Testis (tissue), 3 donors: ENCODE results near the gene METAP1D. TPM values are rescaled to one million over a fixed set of nuclear protein-coding genes. Genes with fewer than 3 reads are reported as not detected.

Source experiments
- DNase-seq: peaks from one replicate; pipeline ENCODE4 v3.0.0-alpha.2; 2019
- H3K27ac ChIP-seq, 2 donors: fragments of 200-600 bp; sonication (generic); one replicate each; pipeline ENCODE4 v1.5.1; 2019
- H3K27me3 ChIP-seq: fragments of 200-600 bp; sonication (generic); one replicate; pipeline ENCODE4 v1.5.1; 2019
- H3K36me3 ChIP-seq: fragments of 200-600 bp; sonication (generic); one replicate; pipeline ENCODE4 v1.5.1; 2017; ENCODE audit warnings: low read depth; ENCODE audit errors: missing control alignments
- H3K4me1 ChIP-seq: fragments of 200-600 bp; sonication (generic); one replicate; pipeline ENCODE4 v1.5.1; 2019
- H3K4me3 ChIP-seq, 2 donors: fragments of 200-600 bp; sonication (generic); one replicate each; pipeline ENCODE4 v1.5.1; 2017 to 2019
- H3K9me3 ChIP-seq: fragments of 200-600 bp; sonication (generic); one replicate; pipeline ENCODE4 v1.5.1; 2017
- POLR2A ChIP-seq: fragments of 450-650 bp; IDR thresholded peaks from one replicate; pipeline ENCODE4 v1.6.1; 2017; ENCODE audit warnings: antibody characterized with exemption, mild to moderate bottlenecking, moderate library complexity
- WGBS, 2 donors: methylation state at CpG; one replicate each; pipeline ENCODE4 v1.1.5; 2018; 5-methylcytosine and 5-hydroxymethylcytosine counted together
- intact Hi-C: fragments of 100-400 bp; cut with DNase I; formaldehyde crosslinking; loops from one replicate; pipeline ENCODE4 v1.15.1; 2023; ENCODE audit warnings: low total_unique reads
- polyA plus RNA-seq: library from polyadenylated mRNA; stranded (reverse); fragments of 350-450 nt; fragmentation: Illumina TruSeq; extraction: RNeasy Lipid Tissue Mini Kit (QIAGEN cat#74804); gene quantifications from one replicate; pipeline ENCODE4 v1.2.3, GENCODE V29; 2014; ENCODE audit warnings: low read depth, low replicate concordance; ENCODE audit not compliant: insufficient read depth
- total RNA-seq, 2 donors: library from RNA; depleted of rRNA; stranded (reverse); fragments of >200 nt; gene quantifications; one replicate each; pipeline ENCODE4 v1.2.3, GENCODE V29; 2016
- TF ChIP-seq, protein P1 (sequence below), 3 experiments: fragments of 450-650 bp in 2 of 3; fragments of 200-600 bp in 1 of 3; sonication (generic) in 1 of 3; IDR thresholded peaks; one replicate each; pipeline ENCODE4 v1.5.1; 2016 to 2019; ENCODE audit warnings: antibody characterized with exemption in 3 of 3, mild to moderate bottlenecking in 2 of 3, moderate library complexity in 1 of 3

The METAP1D gene
- total and polyA plus RNA-seq, 3 donors from 2014 or later: 4.5 to 15.3 (median 13.6) TPM

DNA sequence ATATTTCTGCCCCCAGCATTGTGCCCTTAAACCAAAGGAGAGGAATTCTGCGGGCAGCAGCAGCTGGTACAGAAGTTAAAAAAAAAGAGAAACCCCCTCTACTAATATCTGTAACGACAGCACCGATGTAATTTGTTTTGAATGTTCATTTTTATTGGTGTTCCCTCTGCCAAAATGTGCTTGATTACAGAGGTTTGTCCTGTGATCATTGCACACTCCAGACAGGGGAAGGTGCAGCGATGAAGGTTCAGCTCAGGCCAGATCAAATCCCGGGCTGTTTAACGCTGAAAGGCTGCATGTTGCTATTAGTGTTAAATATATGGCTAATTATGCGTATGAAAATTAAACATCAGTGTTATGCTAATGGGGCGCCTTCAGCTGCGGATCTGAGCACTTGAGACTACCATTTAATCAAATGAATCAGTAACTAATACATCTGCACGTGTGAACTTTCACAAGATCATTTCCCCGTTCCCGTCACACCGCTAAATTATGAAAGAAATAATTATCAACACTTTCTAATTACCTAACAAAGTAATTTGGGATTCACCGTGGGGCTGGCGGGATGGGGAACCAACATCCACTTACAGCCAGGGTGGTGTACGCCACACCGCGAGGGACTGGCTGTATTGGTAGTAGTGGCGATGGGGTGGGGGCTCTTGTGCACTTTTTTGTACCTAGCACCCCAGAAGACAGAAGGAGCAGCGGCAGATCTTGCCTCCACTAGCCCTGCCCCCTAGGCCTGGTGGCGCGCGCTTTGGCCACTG is 84.1 kb downstream of the METAP1D start:
- H3K36me3 ChIP-seq: no peaks in the 10 kb centered on the region
- 17 to 18% methylated on average over 21 to 23 of the region's 23 CpGs for WGBS, 2 donors
- no peak overlapping the region for H3K4me3 ChIP-seq
- intact Hi-C loops: no loop called here
- H3K9me3 ChIP-seq: no peaks in the 10 kb centered on the region
- no peak for DNase-seq
- peaks cover 8% of the 10 kb centered on the region for H3K4me1 ChIP-seq
- no peak overlapping the region for H3K27ac ChIP-seq
- TF ChIP-seq POLR2A: no peak
- TF ChIP-seq, protein P1, sequence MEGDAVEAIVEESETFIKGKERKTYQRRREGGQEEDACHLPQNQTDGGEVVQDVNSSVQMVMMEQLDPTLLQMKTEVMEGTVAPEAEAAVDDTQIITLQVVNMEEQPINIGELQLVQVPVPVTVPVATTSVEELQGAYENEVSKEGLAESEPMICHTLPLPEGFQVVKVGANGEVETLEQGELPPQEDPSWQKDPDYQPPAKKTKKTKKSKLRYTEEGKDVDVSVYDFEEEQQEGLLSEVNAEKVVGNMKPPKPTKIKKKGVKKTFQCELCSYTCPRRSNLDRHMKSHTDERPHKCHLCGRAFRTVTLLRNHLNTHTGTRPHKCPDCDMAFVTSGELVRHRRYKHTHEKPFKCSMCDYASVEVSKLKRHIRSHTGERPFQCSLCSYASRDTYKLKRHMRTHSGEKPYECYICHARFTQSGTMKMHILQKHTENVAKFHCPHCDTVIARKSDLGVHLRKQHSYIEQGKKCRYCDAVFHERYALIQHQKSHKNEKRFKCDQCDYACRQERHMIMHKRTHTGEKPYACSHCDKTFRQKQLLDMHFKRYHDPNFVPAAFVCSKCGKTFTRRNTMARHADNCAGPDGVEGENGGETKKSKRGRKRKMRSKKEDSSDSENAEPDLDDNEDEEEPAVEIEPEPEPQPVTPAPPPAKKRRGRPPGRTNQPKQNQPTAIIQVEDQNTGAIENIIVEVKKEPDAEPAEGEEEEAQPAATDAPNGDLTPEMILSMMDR (IDR thresholded peaks at IDR 0.05): no peak
- H3K27me3 ChIP-seq: peaks cover 5% of the 10 kb centered on the region

DNA sequence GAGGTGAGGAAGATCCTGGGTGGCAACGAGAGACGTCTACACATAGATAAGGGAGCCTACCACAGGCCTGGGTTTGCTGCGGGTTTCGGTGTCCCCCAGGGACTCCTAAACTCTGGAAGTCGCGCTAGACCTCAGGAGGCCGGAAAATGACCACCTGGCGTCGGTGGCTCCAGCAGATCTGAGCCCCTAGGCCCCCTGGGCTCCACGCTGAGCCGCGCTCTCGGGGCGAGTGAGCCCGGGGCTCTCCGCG is 84.6 kb downstream of the METAP1D start:
- Histone ChIP-seq H3K27ac (no peak overlapping the region), H3K4me1 (peaks cover 8% of the 10 kb centered on the region), H3K4me3 (peak overlapping the region in 1 of 2 donors; percentile 47), H3K9me3 (no peaks in the 10 kb centered on the region), H3K36me3 (no peaks in the 10 kb centered on the region), H3K27me3 (peaks cover 5% of the 10 kb centered on the region)
- no peak for DNase-seq
- 3% methylated on average over 12 to 17 of the region's 17 CpGs for WGBS, 2 donors
- intact Hi-C loops: no loop called here
- TF ChIP-seq POLR2A: no peak
- TF ChIP-seq, protein P1 (IDR thresholded peaks at IDR 0.05): no peak

- WGBS, 2 donors: 1 to 2% methylated on average over 18 to 68 of the region's 76 CpGs
- no peak overlapping the region for H3K27ac ChIP-seq
- H3K4me3 ChIP-seq: peak overlapping the region; percentile 35 to 47
- TF ChIP-seq, protein P1 (IDR thresholded peaks at IDR 0.05): no peak
- no peak for TF ChIP-seq POLR2A
- intact Hi-C loops: no loop called here
- peaks cover 5% of the 10 kb centered on the region for H3K27me3 ChIP-seq
- no peaks in the 10 kb centered on the region for H3K36me3 ChIP-seq
- H3K9me3 ChIP-seq: no peaks in the 10 kb centered on the region
- peak; percentile 75 for DNase-seq
- H3K4me1 ChIP-seq: peaks cover 8% of the 10 kb centered on the region
These were observed 85.1 kb downstream of the METAP1D start for GRCh38 chr2:172084645-172085459.

GRCh38 chr2:172085460-172086159 is 85.9 kb downstream of the METAP1D start, which contains the start of gene DLX1:
DLX1 (plus strand) TSS chr2:172085507; CDS start chr2:172085678, 171 bp downstream.
- H3K27me3 ChIP-seq: peaks cover 5% of the 10 kb centered on the region
- H3K4me1 ChIP-seq: peaks cover 8% of the 10 kb centered on the region
- TF ChIP-seq POLR2A: no peak
- TF ChIP-seq, protein P1 (IDR thresholded peaks at IDR 0.05): no peak
- intact Hi-C loops: no loop called here
- WGBS, 2 donors: 6 to 7% methylated on average over 31 to 34 of the region's 34 CpGs
- no peaks in the 10 kb centered on the region for H3K9me3 ChIP-seq
- H3K27ac ChIP-seq: no peak within 1 kb of the TSS
- peak within 1 kb of the TSS; percentile 35 to 47 for H3K4me3 ChIP-seq
- no peak for DNase-seq
- H3K36me3 ChIP-seq: no peaks in the 10 kb centered on the region
